Neural cell (in vitro differentiated cells): ENCODE data around the gene MINDY3.

ENCODE experiments used
- EZH2 ChIP-seq: fragments of 200-600, 300-800 bp; shearing (Covaris generic), sonication (generic); IDR thresholded peaks from 2 replicates; pipeline ENCODE4 v1.6.1; 2014; ENCODE audit warnings: antibody characterized with exemption, low read length, borderline replicate concordance, mild to moderate bottlenecking; ENCODE audit not compliant: insufficient read depth, poor library complexity, severe bottlenecking
- TAF1 ChIP-seq: IDR thresholded peaks from 2 replicates; pipeline ENCODE4 v1.6.1; 2012; ENCODE audit warnings: low read depth

- TF ChIP-seq EZH2 (no peak), TAF1 (no peak)
Observed at GRCh38 chr10:15858861-15859281, 1.4 kb downstream of the MINDY3 start.
